GM12864 (cell line): ENCODE results near the gene MXI1.
"Not testable (repeated sequence)": the region's sequence is repeated elsewhere in the genome, so short reads cannot be mapped to it uniquely, and the experiment has no call there.

Experiments used
- DNase-seq: peaks from one replicate; pipeline ENCODE4 v3.0.0-alpha.2; 2011; ENCODE audit warnings: low read depth
- H3K4me3 ChIP-seq: 2 replicates; pipeline ENCODE4 v1.5.1; 2011; ENCODE audit warnings: mild to moderate bottlenecking, low read depth, low read length, control low read depth
- CTCF ChIP-seq: IDR thresholded peaks from 2 replicates; pipeline ENCODE4 v1.5.1; 2011; ENCODE audit warnings: low read depth, mild to moderate bottlenecking, moderate library complexity, low read length, control low read depth, inconsistent platforms; ENCODE audit errors: missing control alignments

The MXI1 gene

GRCh38 chr10:110241407-110241806, 34.0 kb downstream of the MXI1 start:
- DNase-seq, result no peak
- no peak overlapping the region for H3K4me3 ChIP-seq
- TF ChIP-seq CTCF, result no peak

- H3K4me3 ChIP-seq, result no peak overlapping the region
- no peak for TF ChIP-seq CTCF
- no peak for DNase-seq
These were observed 34.4 kb downstream of the MXI1 start for GRCh38 chr10:110241841-110242240.

- no peak for DNase-seq
- TF ChIP-seq CTCF, result no peak
- H3K4me3 ChIP-seq, result no peak overlapping the region
These were observed 35.1 kb downstream of the MXI1 start for GRCh38 chr10:110242511-110242910.

GRCh38 chr10:110244550-110244949, 37.1 kb downstream of the MXI1 start:
- TF ChIP-seq CTCF, result no peak
- no peak overlapping the region for H3K4me3 ChIP-seq
- DNase-seq, result no peak

GRCh38 chr10:110247833-110248232, 40.4 kb downstream of the MXI1 start:
- not testable (repeated sequence) for DNase-seq, H3K4me3 ChIP-seq

- not testable (repeated sequence) for DNase-seq, H3K4me3 ChIP-seq
These were observed 42.1 kb downstream of the MXI1 start for GRCh38 chr10:110249489-110249888.

- not testable (repeated sequence) for DNase-seq
These were observed 44.0 kb downstream of the MXI1 start for GRCh38 chr10:110251392-110251791.

GRCh38 chr10:110252151-110252550, 44.7 kb downstream of the MXI1 start:
- no peak overlapping the region for H3K4me3 ChIP-seq
- TF ChIP-seq CTCF, result no peak
- DNase-seq, result no peak

More at GRCh38 chr10:110251392-110251791, 44.0 kb downstream of the MXI1 start:
- not testable (repeated sequence) for H3K4me3 ChIP-seq

- TF ChIP-seq CTCF, result no peak
- DNase-seq, result no peak
These were observed 47.1 kb downstream of the MXI1 start for GRCh38 chr10:110254467-110254866.

More at GRCh38 chr10:110254467-110254866, 47.1 kb downstream of the MXI1 start:
- no peak overlapping the region for H3K4me3 ChIP-seq
